IPS-20b (cell line): ENCODE data around the gene RNF217.

Experiments
- H3K27ac ChIP-seq: one replicate; pipeline ENCODE4 v1.5.1; 2013; ENCODE audit warnings: low read length
- H3K27me3 ChIP-seq: 2 replicates; pipeline ENCODE4 v1.6.1; 2013; ENCODE audit warnings: mild to moderate bottlenecking, low read length, inconsistent platforms; ENCODE audit not compliant: insufficient read depth
- H3K36me3 ChIP-seq: 2 replicates; pipeline ENCODE4 v1.6.1; 2013; ENCODE audit warnings: low read depth, mild to moderate bottlenecking, inconsistent platforms, low read length, moderate library complexity; ENCODE audit not compliant: insufficient read depth
- H3K4me1 ChIP-seq: 2 replicates; pipeline ENCODE4 v1.6.1; 2013; ENCODE audit warnings: mild to moderate bottlenecking, control low read depth, inconsistent platforms, low read length, moderate library complexity; ENCODE audit not compliant: insufficient read depth
- H3K4me3 ChIP-seq: 2 replicates; pipeline ENCODE4 v1.5.1; 2013; ENCODE audit warnings: mild to moderate bottlenecking, low read length, inconsistent platforms
- H3K9ac ChIP-seq: 2 replicates; pipeline ENCODE4 v1.6.1; 2013; ENCODE audit warnings: low read depth, mild to moderate bottlenecking, inconsistent platforms, low read length, moderate library complexity
- H3K9me3 ChIP-seq: 2 replicates; pipeline ENCODE4 v1.6.1; 2013; ENCODE audit warnings: mild to moderate bottlenecking, low read depth, low read length, inconsistent platforms; ENCODE audit not compliant: insufficient read depth

RNF217 gene

GRCh38 chr6:125107048-125107447 lies 144.8 kb downstream of the RNF217 start:
- Histone ChIP-seq H3K27me3 (no peaks in the 10 kb centered on the region), H3K4me1 (peaks cover 16% of the 10 kb centered on the region; the same call in 1 of the 2 replicates), H3K9ac (no peak overlapping the region), H3K9me3 (peaks cover 20% of the 10 kb centered on the region), H3K36me3 (no peaks in the 10 kb centered on the region), H3K27ac (no peak overlapping the region), H3K4me3 (no peak overlapping the region)

GRCh38 chr6:125107896-125108295 lies 145.7 kb downstream of the RNF217 start:
- Histone ChIP-seq H3K27me3 (no peaks in the 10 kb centered on the region), H3K9ac (no peak overlapping the region), H3K4me3 (no peak overlapping the region), H3K9me3 (peaks cover 20% of the 10 kb centered on the region), H3K4me1 (peaks cover 16% of the 10 kb centered on the region; the same call in 1 of the 2 replicates), H3K27ac (no peak overlapping the region), H3K36me3 (no peaks in the 10 kb centered on the region)

GRCh38 chr6:125110056-125110455 lies 147.8 kb downstream of the RNF217 start:
- Histone ChIP-seq H3K9ac (no peak overlapping the region), H3K9me3 (peaks cover 20% of the 10 kb centered on the region), H3K4me3 (no peak overlapping the region), H3K27ac (no peak overlapping the region), H3K4me1 (no peaks in the 10 kb centered on the region; the same call in 1 of the 2 replicates), H3K36me3 (no peaks in the 10 kb centered on the region), H3K27me3 (no peaks in the 10 kb centered on the region)

GRCh38 chr6:125111219-125111983 lies 149.2 kb downstream of the RNF217 start:
- Histone ChIP-seq H3K4me3 (no peak overlapping the region), H3K36me3 (no peaks in the 10 kb centered on the region), H3K27ac (no peak overlapping the region), H3K9me3 (peaks cover 20% of the 10 kb centered on the region), H3K4me1 (no peaks in the 10 kb centered on the region), H3K27me3 (no peaks in the 10 kb centered on the region), H3K9ac (no peak overlapping the region)

GRCh38 chr6:125112934-125113333 lies 150.7 kb downstream of the RNF217 start:
- Histone ChIP-seq H3K4me1 (no peaks in the 10 kb centered on the region), H3K27ac (no peak overlapping the region), H3K27me3 (no peaks in the 10 kb centered on the region), H3K9ac (no peak overlapping the region), H3K9me3 (peaks cover 20% of the 10 kb centered on the region), H3K36me3 (no peaks in the 10 kb centered on the region), H3K4me3 (no peak overlapping the region)

GRCh38 chr6:125114248-125114858 lies 152.1 kb downstream of the RNF217 start:
- Histone ChIP-seq H3K27ac (no peak overlapping the region), H3K36me3 (no peaks in the 10 kb centered on the region)

GRCh38 chr6:125116170-125116569 lies 153.9 kb downstream of the RNF217 start:
- Histone ChIP-seq H3K27me3 (no peaks in the 10 kb centered on the region), H3K4me3 (no peak overlapping the region), H3K36me3 (no peaks in the 10 kb centered on the region), H3K4me1 (peaks cover 8% of the 10 kb centered on the region; the same call in 1 of the 2 replicates), H3K9ac (no peak overlapping the region), H3K9me3 (peaks cover 7% of the 10 kb centered on the region), H3K27ac (no peak overlapping the region)

More at GRCh38 chr6:125114248-125114858, 152.1 kb downstream of the RNF217 start:
- no peaks in the 10 kb centered on the region; the same call in 1 of the 2 replicates for H3K4me1 ChIP-seq
- H3K9me3 ChIP-seq = peaks cover 20% of the 10 kb centered on the region
- H3K9ac ChIP-seq = no peak overlapping the region
- no peak overlapping the region for H3K4me3 ChIP-seq
- H3K27me3 ChIP-seq = no peaks in the 10 kb centered on the region

- Histone ChIP-seq H3K9ac (no peak overlapping the region), H3K9me3 (peaks cover 2% of the 10 kb centered on the region; the same call in 1 of the 2 replicates), H3K27ac (no peak overlapping the region), H3K27me3 (no peaks in the 10 kb centered on the region), H3K4me1 (peaks cover 8% of the 10 kb centered on the region; the same call in 1 of the 2 replicates), H3K4me3 (no peak overlapping the region), H3K36me3 (no peaks in the 10 kb centered on the region)
Measured at GRCh38 chr6:125116710-125117109, 154.5 kb downstream of the RNF217 start.

GRCh38 chr6:125117818-125118217 lies 155.6 kb downstream of the RNF217 start:
- no peaks in the 10 kb centered on the region for H3K27me3 ChIP-seq
- H3K9ac ChIP-seq = no peak overlapping the region
- no peak overlapping the region for H3K27ac ChIP-seq
- peaks cover 8% of the 10 kb centered on the region; the same call in 1 of the 2 replicates for H3K4me1 ChIP-seq
- H3K9me3 ChIP-seq = no peaks in the 10 kb centered on the region
- H3K4me3 ChIP-seq = no peak overlapping the region
- no peaks in the 10 kb centered on the region for H3K36me3 ChIP-seq

GRCh38 chr6:125120054-125120590 lies 157.9 kb downstream of the RNF217 start:
- Histone ChIP-seq H3K36me3 (no peaks in the 10 kb centered on the region), H3K4me1 (peaks cover 8% of the 10 kb centered on the region; the same call in 1 of the 2 replicates), H3K9ac (no peak overlapping the region), H3K27me3 (no peaks in the 10 kb centered on the region), H3K9me3 (no peaks in the 10 kb centered on the region), H3K4me3 (no peak overlapping the region), H3K27ac (no peak overlapping the region)

- Histone ChIP-seq H3K9ac (no peak overlapping the region), H3K4me1 (peaks cover 8% of the 10 kb centered on the region; the same call in 1 of the 2 replicates), H3K36me3 (no peaks in the 10 kb centered on the region), H3K9me3 (no peaks in the 10 kb centered on the region), H3K4me3 (no peak overlapping the region), H3K27me3 (no peaks in the 10 kb centered on the region), H3K27ac (no peak overlapping the region)
Measured at GRCh38 chr6:125121894-125122293, 159.7 kb downstream of the RNF217 start.
